PC-3 (cell line): ENCODE results near the gene MORN1. TPM values are rescaled to one million over a fixed set of nuclear protein-coding genes. Genes with fewer than 3 reads are reported as not detected.

Source experiments
- ATAC-seq: fragments of 200-7000 bp; cut with Tn5 transposase; 2 replicates; pipeline ENCODE4 v1.9.1; 2020; ENCODE audit warnings: mild to moderate bottlenecking, moderate library complexity
- BruUV-seq: library from RNA; stranded (reverse); fragments of 400-500 nt; replicated peaks from 2 replicates; lab custom pipeline; 2021; lab: Mats Ljungman, UMichigan
- CTCF ChIA-PET: fragments of 300-600 bp; sonication (Branson Sonifier 250); formaldehyde crosslinking; loops from one replicate; lab custom pipeline; 2022; ENCODE audit warnings: antibody characterized with exemption; lab: Charles Lee
- POLR2A ChIA-PET: fragments of 300-600 bp; sonication (Branson Sonifier 250); formaldehyde crosslinking; loops from one replicate; lab custom pipeline; 2022; ENCODE audit warnings: antibody characterized with exemption; ENCODE audit not compliant: unreplicated experiment; lab: Charles Lee
- DNase-seq: peaks from one replicate; pipeline ENCODE4 v3.0.0-alpha.2; 2015
- H2AFZ ChIP-seq: fragments of 300-600 bp; sonication (generic); 2 replicates; pipeline ENCODE4 v1.6.0; 2016; ENCODE audit warnings: antibody characterized with exemption, low read length
- H3F3A ChIP-seq: fragments of 300-600 bp; sonication (generic); one replicate; pipeline ENCODE4 v1.6.0; 2017; ENCODE audit warnings: antibody characterized with exemption, low read length, control low read depth, mild to moderate bottlenecking; ENCODE audit not compliant: unreplicated experiment
- H3K27ac ChIP-seq: fragments of 300-600 bp; sonication (generic); 2 replicates; pipeline ENCODE4 v1.5.1; 2016; ENCODE audit warnings: mild to moderate bottlenecking, low read length
- H3K27me3 ChIP-seq: fragments of 300-600 bp; sonication (generic); 2 replicates; pipeline ENCODE4 v1.6.1; 2016; ENCODE audit warnings: low read length, mixed read lengths
- H3K36me3 ChIP-seq: fragments of 300-600 bp; sonication (generic); 2 replicates; pipeline ENCODE4 v1.6.1; 2016; ENCODE audit warnings: low read depth, mixed run types, low read length, mixed read lengths
- H3K4me1 ChIP-seq: fragments of 300-600 bp; sonication (generic); 2 replicates; pipeline ENCODE4 v1.5.1; 2016; ENCODE audit warnings: low read length; ENCODE audit not compliant: insufficient read depth
- H3K4me2 ChIP-seq: fragments of 300-600 bp; sonication (generic); 2 replicates; pipeline ENCODE4 v1.6.0; 2016; ENCODE audit warnings: low read length
- H3K4me3 ChIP-seq: fragments of 300-600 bp; sonication (generic); 2 replicates; pipeline ENCODE4 v1.5.1; 2016; ENCODE audit warnings: mild to moderate bottlenecking, low read length, mixed read lengths
- H3K79me2 ChIP-seq: fragments of 300-600 bp; sonication (generic); 2 replicates; pipeline ENCODE4 v1.6.1; 2017; ENCODE audit warnings: low read length, mixed read lengths
- H3K9ac ChIP-seq: fragments of 300-600 bp; sonication (generic); 2 replicates; pipeline ENCODE4 v1.6.0; 2016; ENCODE audit warnings: mild to moderate bottlenecking, low read length
- H3K9me2 ChIP-seq: fragments of 300-600 bp; sonication (generic); replicated peaks from 2 replicates; pipeline ENCODE4 v1.6.1; 2016; ENCODE audit warnings: mixed run types, low read length, mixed read lengths
- H3K9me3 ChIP-seq: fragments of 300-600 bp; sonication (generic); 2 replicates; pipeline ENCODE4 v1.6.1; 2016; ENCODE audit warnings: low read length, mixed read lengths
- H4K20me1 ChIP-seq: fragments of 300-600 bp; sonication (generic); 2 replicates; pipeline ENCODE4 v1.6.1; 2016; ENCODE audit warnings: low read length, mixed read lengths
- CTCF ChIP-seq: fragments of 300-600 bp; sonication (generic); conservative IDR thresholded peaks from 2 replicates; pipeline ENCODE4 v1.5.1; 2017; ENCODE audit warnings: antibody characterized with exemption, low read depth, mild to moderate bottlenecking, low read length
- EZH2 ChIP-seq: fragments of 300-600 bp; sonication (generic); IDR thresholded peaks from one replicate; pipeline ENCODE4 v1.6.1; 2017; ENCODE audit warnings: antibody characterized with exemption, mild to moderate bottlenecking, low read length; ENCODE audit not compliant: unreplicated experiment
- EZH2phosphoT487 ChIP-seq: fragments of 300-600 bp; sonication (generic); IDR thresholded peaks from 2 replicates; pipeline ENCODE4 v1.6.1; 2018; ENCODE audit warnings: mild to moderate bottlenecking, antibody characterized with exemption, low read length, borderline replicate concordance
- intact Hi-C: fragments of 100-400 bp; cut with micrococcal nuclease; formaldehyde crosslinking; loops from 2 replicates; pipeline ENCODE4 v1.9.0; 2023
- total RNA-seq: library from RNA; depleted of rRNA; stranded (reverse); fragments of >200 nt; gene quantifications from 2 replicates; pipeline ENCODE4 v1.2.3, GENCODE V29; 2014

MORN1 gene
- total RNA-seq, 1 experiment from 2014 or later = 11.2 TPM

- H3K9me3 ChIP-seq = no peaks in the 10 kb centered on the region
- ChIA-PET POLR2A (no interaction called here), CTCF (no interaction called here)
- no peaks in the 10 kb centered on the region for H3F3A ChIP-seq
- H3K4me1 ChIP-seq = peaks cover 7% of the 10 kb centered on the region; the same call in 1 of the 2 replicates
- no peaks in the 10 kb centered on the region for H3K36me3 ChIP-seq
- no peak overlapping the region for H3K9ac ChIP-seq
- no peaks in the 10 kb centered on the region for H3K27me3 ChIP-seq
- no peaks in the 10 kb centered on the region for H3K9me2 ChIP-seq
- H3K27ac ChIP-seq = no peak overlapping the region
- no peak overlapping the region for H3K4me3 ChIP-seq
- intact Hi-C loops = no loop called here
- DNase-seq (no peak), ATAC-seq (no peak)
- BruUV-seq = no TSS peak
- no peak overlapping the region for H3K4me2 ChIP-seq
- no peaks in the 10 kb centered on the region for H4K20me1 ChIP-seq
- no peaks in the 10 kb centered on the region for H3K79me2 ChIP-seq
- TF ChIP-seq CTCF (no peak), EZH2 (no peak), EZH2phosphoT487 (no peak)
- no peak overlapping the region for H2AFZ ChIP-seq
Measured at GRCh38 chr1:2356911-2357845, 34.2 kb downstream of the MORN1 start.

- Histone ChIP-seq H3K4me3 (no peak overlapping the region), H2AFZ (no peak overlapping the region), H3K4me2 (no peak overlapping the region), H3K9ac (no peak overlapping the region), H3K27ac (no peak overlapping the region), H3K9me3 (no peaks in the 10 kb centered on the region), H3K36me3 (no peaks in the 10 kb centered on the region), H3K27me3 (no peaks in the 10 kb centered on the region), H3K4me1 (peaks cover 7% of the 10 kb centered on the region; the same call in 1 of the 2 replicates), H3F3A (no peaks in the 10 kb centered on the region), H3K9me2 (no peaks in the 10 kb centered on the region), H4K20me1 (no peaks in the 10 kb centered on the region), H3K79me2 (no peaks in the 10 kb centered on the region)
- POLR2A ChIA-PET = no interaction called here
- CTCF ChIA-PET = no interaction called here
- no peak for ATAC-seq
- TF ChIP-seq CTCF (no peak), EZH2 (no peak), EZH2phosphoT487 (no peak)
- intact Hi-C loops = no loop called here
- DNase-seq = no peak
- BruUV-seq = no TSS peak
Measured at GRCh38 chr1:2356401-2356800, 35.0 kb downstream of the MORN1 start.
